AG08396 (cell line): ENCODE measurements around the gene FLNB.

Source experiments
- DNase-seq: peaks from one replicate; pipeline ENCODE4 v3.0.0; 2012; ENCODE audit warnings: low spot score, mixed read lengths

Gene FLNB

DNA sequence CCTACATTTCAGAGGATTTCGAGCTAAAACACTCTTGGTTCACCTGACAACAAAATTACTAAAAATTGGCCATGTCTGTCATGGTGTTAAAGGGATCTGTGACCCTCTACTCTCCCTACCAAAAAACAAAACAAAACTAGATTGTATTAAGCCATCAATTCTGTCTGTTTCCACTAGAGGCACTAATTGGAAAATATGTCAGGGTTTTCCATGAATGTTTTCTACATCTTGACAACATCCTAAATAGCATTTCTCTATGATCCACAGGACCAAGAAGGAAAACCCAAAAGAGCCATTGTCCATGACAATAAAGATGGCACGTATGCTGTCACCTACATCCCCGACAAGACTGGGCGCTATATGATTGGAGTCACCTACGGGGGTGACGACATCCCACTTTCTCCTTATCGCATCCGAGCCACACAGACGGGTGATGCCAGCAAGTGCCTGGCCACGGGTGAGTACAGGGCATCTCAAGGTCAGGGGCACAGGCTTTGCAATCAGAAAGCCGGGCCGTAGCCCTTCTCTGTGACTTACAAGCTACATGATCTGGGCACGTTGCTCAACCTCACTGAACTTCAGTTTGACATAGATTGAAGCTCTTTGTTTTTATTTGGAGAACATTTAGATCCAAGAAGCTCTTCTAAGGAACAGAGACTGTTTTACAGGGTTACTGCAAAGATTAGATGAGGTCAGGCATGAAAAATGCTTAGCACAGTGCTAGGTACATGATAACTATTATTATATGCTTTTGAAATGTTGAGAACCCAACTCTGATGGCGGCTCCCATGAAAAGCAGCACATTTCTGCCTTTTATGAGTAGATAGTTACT is 127.7 kb downstream of the FLNB start:
- no peak for DNase-seq

- DNase-seq, result no peak
Observed at GRCh38 chr3:58137306-58137705, 129.1 kb downstream of the FLNB start.

DNA sequence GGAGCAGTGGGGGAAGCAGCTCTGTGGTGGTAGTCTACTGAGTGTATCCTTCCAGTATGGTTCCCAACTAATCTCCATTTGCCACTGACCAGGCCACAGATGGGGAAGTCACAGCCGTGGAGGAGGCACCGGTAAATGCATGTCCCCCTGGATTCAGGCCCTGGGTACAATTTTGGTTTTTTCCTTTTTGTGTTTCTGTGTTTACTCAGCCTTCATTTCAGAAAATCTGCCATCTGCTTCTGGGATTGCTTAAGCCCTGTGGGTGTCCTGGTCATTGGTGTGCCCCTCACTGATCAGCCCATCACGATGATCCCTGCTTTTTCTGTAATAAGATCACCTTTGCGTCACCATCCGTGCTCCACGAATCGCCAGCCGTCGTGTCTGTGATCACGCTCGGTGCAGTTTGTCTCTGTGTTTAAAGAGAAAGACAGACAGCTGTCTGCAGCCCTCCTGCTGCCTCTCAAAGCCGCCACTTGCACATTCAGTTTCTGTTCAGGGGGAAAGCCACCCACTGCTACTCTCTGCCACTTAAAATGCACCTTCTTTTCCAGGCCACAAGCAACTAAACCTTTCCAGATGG is 133.6 kb downstream of the FLNB start:
- no peak for DNase-seq

DNA sequence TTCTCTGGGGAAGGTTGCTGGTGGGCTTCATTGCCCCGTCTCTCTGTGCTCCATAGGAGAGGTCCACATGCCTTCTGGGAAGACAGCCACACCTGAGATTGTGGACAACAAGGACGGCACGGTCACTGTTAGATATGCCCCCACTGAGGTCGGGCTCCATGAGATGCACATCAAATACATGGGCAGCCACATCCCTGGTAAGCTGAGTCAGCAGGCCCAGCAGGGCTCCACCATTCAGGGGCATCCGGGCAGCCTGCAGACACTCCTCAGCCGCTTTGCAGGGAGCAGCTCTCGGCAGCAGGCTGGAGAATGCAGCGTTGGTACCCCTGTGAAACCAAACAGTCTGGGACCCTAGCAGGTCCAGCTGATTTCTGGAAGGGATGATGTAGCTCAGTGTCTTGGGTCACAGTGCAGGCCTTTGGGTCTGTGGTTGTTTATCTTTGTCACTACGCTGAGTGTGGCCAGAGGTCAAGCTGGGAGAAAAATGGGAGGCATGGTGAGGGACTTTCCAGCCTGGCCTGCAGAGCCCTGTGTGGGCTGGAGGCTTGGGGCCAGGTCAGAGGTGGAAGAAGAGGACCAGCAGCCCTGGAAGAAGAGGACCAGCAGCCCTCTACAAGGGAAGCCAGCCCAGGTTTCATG is 135.3 kb downstream of the FLNB start:
- no peak for DNase-seq

GRCh38 chr3:58144478-58145325 is 136.5 kb downstream of the FLNB start:
- no peak for DNase-seq

DNA sequence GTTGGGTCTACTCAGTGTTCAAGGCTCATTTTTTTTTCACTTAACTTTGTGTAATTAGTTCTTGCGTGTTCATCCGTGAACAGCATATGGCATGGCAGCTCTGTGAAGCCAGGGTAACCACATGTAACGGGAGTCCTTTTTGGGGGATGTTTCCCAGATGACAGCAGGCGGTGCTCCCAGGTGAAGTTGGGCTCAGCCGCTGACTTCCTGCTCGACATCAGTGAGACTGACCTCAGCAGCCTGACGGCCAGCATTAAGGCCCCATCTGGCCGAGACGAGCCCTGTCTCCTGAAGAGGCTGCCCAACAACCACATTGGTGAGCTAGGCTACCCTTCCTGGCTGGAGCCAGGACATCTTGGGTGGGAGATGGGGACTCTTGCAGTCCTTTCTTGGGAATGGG is 139.8 kb downstream of the FLNB start:
- DNase-seq, result no peak

DNA sequence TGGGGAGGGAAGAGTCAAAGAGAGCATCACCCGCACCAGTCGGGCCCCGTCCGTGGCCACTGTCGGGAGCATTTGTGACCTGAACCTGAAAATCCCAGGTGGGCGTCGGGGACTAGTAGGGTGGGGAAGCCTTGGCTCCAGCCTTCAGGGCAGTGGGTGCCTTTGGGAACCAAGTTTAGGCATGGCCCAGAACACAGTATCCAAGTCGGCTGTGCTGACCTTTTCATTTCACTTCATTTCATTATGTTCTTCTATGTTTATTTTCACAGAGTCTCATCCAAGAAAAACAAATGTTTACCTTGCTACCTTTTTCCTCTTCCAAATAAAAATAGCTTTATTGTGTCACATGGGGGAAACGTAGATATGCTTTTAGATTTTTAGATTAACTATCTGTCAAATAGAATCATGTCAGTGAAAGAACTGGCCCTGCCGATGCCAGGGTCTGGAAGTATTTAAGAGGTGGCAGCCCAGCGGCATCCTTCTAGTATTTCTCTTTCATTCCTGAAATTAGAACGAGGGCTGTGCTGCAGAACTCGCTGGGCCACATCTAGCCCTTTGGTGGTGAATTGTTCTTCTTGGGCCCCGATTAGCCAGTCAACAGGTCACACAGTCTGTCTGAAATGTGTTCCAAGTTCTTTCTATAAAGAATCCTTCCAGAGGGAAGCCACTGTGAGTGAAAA is 142.0 kb downstream of the FLNB start:
- DNase-seq, result no peak

- DNase-seq, result no peak
Observed at GRCh38 chr3:58150810-58151199, 142.6 kb downstream of the FLNB start.

GRCh38 chr3:58151637-58152036 is 143.4 kb downstream of the FLNB start:
- no peak for DNase-seq

- DNase-seq, result no peak
Observed at GRCh38 chr3:58152225-58153015, 144.2 kb downstream of the FLNB start.

- no peak for DNase-seq
Observed at GRCh38 chr3:58153371-58153770, 145.1 kb downstream of the FLNB start.

DNA sequence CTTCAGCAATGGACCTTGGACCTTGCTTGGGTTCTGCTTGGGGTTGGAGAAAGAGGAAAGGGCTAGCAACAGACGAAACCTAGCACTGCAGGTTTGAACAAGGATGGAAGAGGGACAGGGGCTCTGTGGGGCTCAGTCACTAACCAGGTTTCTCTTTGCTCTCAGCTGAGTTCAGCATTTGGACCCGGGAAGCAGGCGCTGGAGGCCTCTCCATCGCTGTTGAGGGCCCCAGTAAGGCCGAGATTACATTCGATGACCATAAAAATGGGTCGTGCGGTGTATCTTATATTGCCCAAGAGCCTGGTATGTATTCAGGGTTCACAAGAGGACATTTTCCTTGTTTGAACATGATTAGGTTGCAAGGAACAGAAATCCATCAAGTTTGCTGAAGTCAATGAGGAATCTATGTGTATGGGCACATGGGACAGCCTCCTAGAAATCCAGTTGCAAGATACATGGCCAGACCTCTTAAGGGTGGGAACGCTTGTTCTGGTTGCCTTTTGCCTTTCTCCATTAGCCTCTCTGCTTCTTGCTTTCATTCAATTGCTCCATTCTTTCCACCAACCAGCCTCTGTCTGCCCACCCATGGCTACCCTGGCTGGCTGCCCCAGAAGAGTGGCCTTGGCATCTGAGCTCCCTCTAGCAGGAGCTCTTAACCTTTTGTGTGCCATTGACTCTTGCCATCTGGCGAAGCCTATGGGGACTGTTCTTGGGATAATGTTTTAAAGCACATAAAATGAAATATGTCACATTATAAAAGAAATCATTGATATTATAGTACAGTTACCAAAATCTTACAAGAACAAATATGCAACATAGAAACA is 146.6 kb downstream of the FLNB start:
- DNase-seq, result no peak

GRCh38 chr3:58155838-58156237 is 147.6 kb downstream of the FLNB start:
- DNase-seq, result no peak

DNA sequence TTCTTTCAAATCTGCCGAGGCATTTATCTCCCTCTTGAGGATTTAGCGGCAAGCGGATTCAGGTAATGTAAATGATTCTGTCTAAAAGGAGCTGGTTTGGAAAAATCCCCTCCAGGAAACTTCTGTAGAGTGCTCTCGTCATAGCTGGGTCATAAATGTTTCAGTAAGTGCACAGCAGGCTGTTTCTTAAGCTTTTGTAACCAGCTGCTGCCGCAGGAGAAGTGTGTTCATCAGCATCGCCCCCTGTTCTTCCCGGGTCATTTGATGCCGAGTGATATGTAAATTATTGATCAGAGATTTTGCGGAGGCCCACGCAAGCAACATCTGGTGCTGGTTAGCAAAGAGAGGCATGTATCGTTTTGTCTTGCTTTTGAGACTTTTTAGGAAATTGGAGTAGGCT is 149.5 kb downstream of the FLNB start:
- no peak for DNase-seq

GRCh38 chr3:58158442-58159153 is 150.4 kb downstream of the FLNB start:
- DNase-seq, result no peak

DNA sequence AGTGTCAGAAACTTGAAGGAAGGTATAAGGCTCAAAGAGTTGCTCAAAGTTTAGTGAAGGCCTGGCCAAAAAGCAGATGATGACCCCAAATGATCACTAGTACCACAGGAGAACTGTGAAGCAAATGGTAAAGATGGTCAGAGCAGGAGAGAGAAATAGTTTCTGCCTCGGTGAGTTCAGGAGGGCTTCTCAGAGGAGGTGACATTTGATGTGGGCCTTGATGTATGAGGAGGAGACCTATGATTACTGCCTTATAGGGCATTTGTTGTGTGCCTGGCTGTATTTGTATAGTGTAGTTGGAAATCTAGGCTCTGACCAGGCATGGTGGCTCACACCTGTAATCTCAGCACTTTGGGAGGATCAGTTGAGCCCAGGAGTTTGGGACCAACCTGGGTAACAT is 152.2 kb downstream of the FLNB start:
- DNase-seq, result no peak

- DNase-seq, result peak; percentile 83
Observed at GRCh38 chr3:58161435-58162398, 153.5 kb downstream of the FLNB start.

DNA sequence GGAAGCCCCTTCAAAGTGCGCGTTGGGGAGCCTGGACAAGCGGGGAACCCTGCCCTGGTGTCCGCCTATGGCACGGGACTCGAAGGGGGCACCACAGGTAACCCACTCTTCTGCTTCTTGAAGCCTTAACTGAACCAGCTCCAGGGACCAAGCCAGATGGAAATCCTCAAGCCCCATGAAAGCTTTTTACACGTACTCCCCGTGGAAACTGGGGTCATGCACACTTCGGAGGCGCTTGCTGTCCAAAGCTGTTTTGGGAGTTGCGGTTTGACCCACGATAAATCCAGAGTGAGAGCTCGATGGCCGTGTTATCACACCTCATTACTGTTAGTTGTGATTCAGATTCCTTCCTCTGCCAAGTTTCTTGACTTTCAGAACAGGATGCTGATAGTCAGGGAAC is 155.0 kb downstream of the FLNB start:
- DNase-seq, result peak; percentile 46
